WTC11 (cell line): Measurements from ENCODE around the gene CAB39. TPM values are rescaled to one million over a fixed set of nuclear protein-coding genes. Genes with fewer than 3 reads are reported as not detected.

Experiments
- ATAC-seq: fragments of 200-7000 bp; cut with Tn5 transposase; 2 replicates; pipeline ENCODE4 v1.10.0; 2021; ENCODE audit warnings: mild to moderate bottlenecking, moderate library complexity
- CTCF ChIA-PET: fragments of 300-600 bp; sonication (Branson Sonifier 250); formaldehyde crosslinking; loops from one replicate; lab custom pipeline; 2021; ENCODE audit warnings: antibody characterized with exemption; lab: Charles Lee
- POLR2A ChIA-PET: fragments of 350-600 bp; sonication (Branson Sonifier 250); formaldehyde crosslinking; loops from one replicate; lab custom pipeline; 2021; ENCODE audit warnings: antibody characterized with exemption; lab: Charles Lee
- DNase-seq: peaks from one replicate; pipeline ENCODE4 v3.0.0; 2021; ENCODE audit warnings: low spot score
- H3K27ac Mint-ChIP-seq: 2 replicates; pipeline ENCODE4 v1.8.0; 2021; ENCODE audit warnings: mixed read lengths
- H3K27me3 Mint-ChIP-seq: 2 replicates; pipeline ENCODE4 v1.8.0; 2021; ENCODE audit warnings: low read depth, mild to moderate bottlenecking, moderate library complexity, mixed read lengths
- H3K36me3 Mint-ChIP-seq: 2 replicates; pipeline ENCODE4 v1.8.0; 2021; ENCODE audit warnings: mixed read lengths
- H3K4me1 Mint-ChIP-seq: 2 replicates; pipeline ENCODE4 v1.8.0; 2022; ENCODE audit warnings: mixed read lengths
- H3K4me3 Mint-ChIP-seq: 2 replicates; pipeline ENCODE4 v1.8.0; 2021; ENCODE audit warnings: mild to moderate bottlenecking, moderate library complexity, mixed read lengths
- H3K9me3 Mint-ChIP-seq: 2 replicates; pipeline ENCODE4 v1.8.0; 2021; ENCODE audit warnings: mixed read lengths
- ATF1 ChIP-seq: sonication (generic); formaldehyde crosslinking; IDR thresholded peaks from 2 replicates; pipeline ENCODE4 v1.8.1; 2023; ENCODE audit warnings: mild to moderate bottlenecking, moderate library complexity, missing genetic modification reagents
- CREB1 ChIP-seq: sonication (generic); formaldehyde crosslinking; IDR thresholded peaks from 2 replicates; pipeline ENCODE4 v1.8.0; 2023; ENCODE audit warnings: mild to moderate bottlenecking, missing genetic modification reagents
- CREM ChIP-seq: sonication (generic); formaldehyde crosslinking; IDR thresholded peaks from 2 replicates; pipeline ENCODE4 v1.8.1; 2022; ENCODE audit warnings: mild to moderate bottlenecking, missing genetic modification reagents, moderate library complexity
- ETV6 ChIP-seq: sonication (generic); formaldehyde crosslinking; IDR thresholded peaks from 2 replicates; pipeline ENCODE4 v1.8.1; 2022; ENCODE audit warnings: mild to moderate bottlenecking, missing genetic modification reagents
- GABPB1 ChIP-seq: sonication (generic); formaldehyde crosslinking; IDR thresholded peaks from 2 replicates; pipeline ENCODE4 v1.8.1; 2023; ENCODE audit warnings: mild to moderate bottlenecking, missing genetic modification reagents
- IRF2 ChIP-seq: sonication (generic); formaldehyde crosslinking; IDR thresholded peaks from 2 replicates; pipeline ENCODE4 v1.8.0; 2022; ENCODE audit warnings: low read depth, missing genetic modification reagents, borderline replicate concordance
- JUN ChIP-seq: sonication (generic); formaldehyde crosslinking; IDR thresholded peaks from 2 replicates; pipeline ENCODE4 v1.8.0; 2023; ENCODE audit warnings: mild to moderate bottlenecking, missing genetic modification reagents
- MXD4 ChIP-seq: fragments of 250-450 bp; sonication (Bioruptor Pico); IDR thresholded peaks from 2 replicates; pipeline ENCODE4 v1.8.0; 2021; ENCODE audit warnings: mild to moderate bottlenecking, moderate library complexity, borderline replicate concordance
- MYBL2 ChIP-seq: sonication (generic); formaldehyde crosslinking; IDR thresholded peaks from 2 replicates; pipeline ENCODE4 v1.8.1; 2023; ENCODE audit warnings: mild to moderate bottlenecking, moderate library complexity, missing genetic modification reagents
- NR2C2 ChIP-seq: sonication (generic); formaldehyde crosslinking; IDR thresholded peaks from 2 replicates; pipeline ENCODE4 v1.8.0; 2022; ENCODE audit warnings: mild to moderate bottlenecking, missing genetic modification reagents
- NR3C1 ChIP-seq: sonication (generic); formaldehyde crosslinking; conservative IDR thresholded peaks from 2 replicates; pipeline ENCODE4 v1.8.1; 2023; ENCODE audit warnings: low read depth, mild to moderate bottlenecking, missing genetic modification reagents
- SMAD3 ChIP-seq: sonication (generic); formaldehyde crosslinking; IDR thresholded peaks from 2 replicates; pipeline ENCODE4 v1.8.0; 2022; ENCODE audit warnings: missing genetic modification reagents, mild to moderate bottlenecking, borderline replicate concordance
- ZNF121 ChIP-seq: sonication (generic); formaldehyde crosslinking; IDR thresholded peaks from 2 replicates; pipeline ENCODE4 v1.8.0; 2023; ENCODE audit warnings: missing genetic modification reagents
- ZNF138 ChIP-seq: sonication (generic); formaldehyde crosslinking; conservative IDR thresholded peaks from 2 replicates; pipeline ENCODE4 v1.8.1; 2022; ENCODE audit warnings: mild to moderate bottlenecking, moderate library complexity, missing genetic modification reagents
- total RNA-seq: library from RNA; stranded (reverse); gene quantifications from 3 replicates; pipeline ENCODE4 v1.2.3, GENCODE V29; 2021
- TF ChIP-seq, protein P1 (sequence below): fragments of 250-450 bp; sonication (Bioruptor Pico); IDR thresholded peaks from 2 replicates; pipeline ENCODE4 v1.9.0; 2021; ENCODE audit warnings: mild to moderate bottlenecking, borderline replicate concordance
- TF ChIP-seq, protein P2 (sequence below): sonication (generic); formaldehyde crosslinking; IDR thresholded peaks from 2 replicates; pipeline ENCODE4 v1.8.0; 2022; ENCODE audit warnings: mild to moderate bottlenecking, missing genetic modification reagents
- TF ChIP-seq, protein P3 (sequence below): sonication (generic); formaldehyde crosslinking; IDR thresholded peaks from 2 replicates; pipeline ENCODE4 v1.8.1; 2022; ENCODE audit warnings: mild to moderate bottlenecking, moderate library complexity, missing genetic modification reagents
- TF ChIP-seq, protein P4 (sequence below): sonication (generic); formaldehyde crosslinking; IDR thresholded peaks from 2 replicates; pipeline ENCODE4 v1.8.0; 2023; ENCODE audit warnings: missing genetic modification reagents
- TF ChIP-seq, protein P5 (sequence below): sonication (generic); formaldehyde crosslinking; IDR thresholded peaks from 2 replicates; pipeline ENCODE4 v1.8.1; 2023; ENCODE audit warnings: mild to moderate bottlenecking, missing genetic modification reagents
- TF ChIP-seq, protein P6 (sequence below): sonication (generic); formaldehyde crosslinking; IDR thresholded peaks from 2 replicates; pipeline ENCODE4 v1.8.1; 2022; ENCODE audit warnings: low read depth, missing genetic modification reagents, borderline replicate concordance
- TF ChIP-seq, protein P7 (sequence below): sonication (generic); formaldehyde crosslinking; IDR thresholded peaks from 2 replicates; pipeline ENCODE4 v1.8.1; 2022; ENCODE audit warnings: low read depth, mild to moderate bottlenecking, moderate library complexity, missing genetic modification reagents, borderline replicate concordance

Gene CAB39
- total RNA-seq, 1 experiment from 2014 or later, result 36.9 TPM

DNA sequence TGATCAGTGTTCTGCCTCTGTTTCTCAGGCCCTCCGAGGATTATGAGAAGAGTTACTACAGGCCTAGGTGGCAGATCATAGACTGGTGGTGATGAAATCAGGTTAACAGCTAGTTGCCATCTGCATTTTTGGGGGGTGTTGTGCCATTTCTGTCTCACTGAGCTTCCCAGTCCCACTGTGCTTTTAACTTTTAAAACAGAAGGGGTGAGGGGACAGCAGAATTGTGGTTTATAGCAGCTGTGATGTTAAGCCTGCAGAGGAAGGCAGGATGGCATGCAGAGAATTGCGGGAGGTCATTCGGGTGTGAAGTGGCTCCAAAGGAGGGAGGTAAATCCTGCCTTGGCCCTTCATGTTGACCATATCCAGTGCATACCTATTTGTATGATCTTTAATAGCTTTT lies 5.0 kb downstream of the CAB39 start (continued):
- TF ChIP-seq, protein P1, sequence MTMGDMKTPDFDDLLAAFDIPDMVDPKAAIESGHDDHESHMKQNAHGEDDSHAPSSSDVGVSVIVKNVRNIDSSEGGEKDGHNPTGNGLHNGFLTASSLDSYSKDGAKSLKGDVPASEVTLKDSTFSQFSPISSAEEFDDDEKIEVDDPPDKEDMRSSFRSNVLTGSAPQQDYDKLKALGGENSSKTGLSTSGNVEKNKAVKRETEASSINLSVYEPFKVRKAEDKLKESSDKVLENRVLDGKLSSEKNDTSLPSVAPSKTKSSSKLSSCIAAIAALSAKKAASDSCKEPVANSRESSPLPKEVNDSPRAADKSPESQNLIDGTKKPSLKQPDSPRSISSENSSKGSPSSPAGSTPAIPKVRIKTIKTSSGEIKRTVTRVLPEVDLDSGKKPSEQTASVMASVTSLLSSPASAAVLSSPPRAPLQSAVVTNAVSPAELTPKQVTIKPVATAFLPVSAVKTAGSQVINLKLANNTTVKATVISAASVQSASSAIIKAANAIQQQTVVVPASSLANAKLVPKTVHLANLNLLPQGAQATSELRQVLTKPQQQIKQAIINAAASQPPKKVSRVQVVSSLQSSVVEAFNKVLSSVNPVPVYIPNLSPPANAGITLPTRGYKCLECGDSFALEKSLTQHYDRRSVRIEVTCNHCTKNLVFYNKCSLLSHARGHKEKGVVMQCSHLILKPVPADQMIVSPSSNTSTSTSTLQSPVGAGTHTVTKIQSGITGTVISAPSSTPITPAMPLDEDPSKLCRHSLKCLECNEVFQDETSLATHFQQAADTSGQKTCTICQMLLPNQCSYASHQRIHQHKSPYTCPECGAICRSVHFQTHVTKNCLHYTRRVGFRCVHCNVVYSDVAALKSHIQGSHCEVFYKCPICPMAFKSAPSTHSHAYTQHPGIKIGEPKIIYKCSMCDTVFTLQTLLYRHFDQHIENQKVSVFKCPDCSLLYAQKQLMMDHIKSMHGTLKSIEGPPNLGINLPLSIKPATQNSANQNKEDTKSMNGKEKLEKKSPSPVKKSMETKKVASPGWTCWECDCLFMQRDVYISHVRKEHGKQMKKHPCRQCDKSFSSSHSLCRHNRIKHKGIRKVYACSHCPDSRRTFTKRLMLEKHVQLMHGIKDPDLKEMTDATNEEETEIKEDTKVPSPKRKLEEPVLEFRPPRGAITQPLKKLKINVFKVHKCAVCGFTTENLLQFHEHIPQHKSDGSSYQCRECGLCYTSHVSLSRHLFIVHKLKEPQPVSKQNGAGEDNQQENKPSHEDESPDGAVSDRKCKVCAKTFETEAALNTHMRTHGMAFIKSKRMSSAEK (CRISPR knock-in tag), result no peak

DNA sequence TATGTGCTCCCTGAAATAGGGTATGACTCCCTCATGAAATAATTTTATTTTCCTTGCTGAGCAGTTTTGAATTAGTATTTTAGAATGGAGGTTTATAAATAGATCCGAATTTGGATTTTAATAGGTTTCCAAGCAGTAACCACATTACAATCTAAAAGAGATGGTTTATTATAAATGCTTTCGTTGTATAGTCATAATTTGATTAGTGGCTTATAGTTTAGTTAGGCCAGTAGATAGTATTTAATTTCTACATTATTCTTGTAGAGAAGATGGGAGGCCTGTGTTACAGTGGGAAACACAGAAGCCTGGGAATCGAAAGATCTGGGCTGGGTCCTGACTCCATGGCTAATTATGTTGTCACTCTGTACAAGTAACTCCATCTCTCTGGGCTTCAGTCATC lies 6.7 kb downstream of the CAB39 start:
- Mint-ChIP-seq H3K9me3 (no peaks in the 10 kb centered on the region), H3K36me3 (peaks cover 9% of the 10 kb centered on the region), H3K27me3 (no peaks in the 10 kb centered on the region), H3K4me3 (no peak overlapping the region), H3K4me1 (peaks cover 74% of the 10 kb centered on the region), H3K27ac (peak overlapping the region; percentile 97; the same call in 1 of the 2 replicates)
- ChIA-PET POLR2A (no interaction called here), CTCF (no interaction called here)
- DNase-seq (no peak), ATAC-seq (no peak)
- TF ChIP-seq, protein P2, sequence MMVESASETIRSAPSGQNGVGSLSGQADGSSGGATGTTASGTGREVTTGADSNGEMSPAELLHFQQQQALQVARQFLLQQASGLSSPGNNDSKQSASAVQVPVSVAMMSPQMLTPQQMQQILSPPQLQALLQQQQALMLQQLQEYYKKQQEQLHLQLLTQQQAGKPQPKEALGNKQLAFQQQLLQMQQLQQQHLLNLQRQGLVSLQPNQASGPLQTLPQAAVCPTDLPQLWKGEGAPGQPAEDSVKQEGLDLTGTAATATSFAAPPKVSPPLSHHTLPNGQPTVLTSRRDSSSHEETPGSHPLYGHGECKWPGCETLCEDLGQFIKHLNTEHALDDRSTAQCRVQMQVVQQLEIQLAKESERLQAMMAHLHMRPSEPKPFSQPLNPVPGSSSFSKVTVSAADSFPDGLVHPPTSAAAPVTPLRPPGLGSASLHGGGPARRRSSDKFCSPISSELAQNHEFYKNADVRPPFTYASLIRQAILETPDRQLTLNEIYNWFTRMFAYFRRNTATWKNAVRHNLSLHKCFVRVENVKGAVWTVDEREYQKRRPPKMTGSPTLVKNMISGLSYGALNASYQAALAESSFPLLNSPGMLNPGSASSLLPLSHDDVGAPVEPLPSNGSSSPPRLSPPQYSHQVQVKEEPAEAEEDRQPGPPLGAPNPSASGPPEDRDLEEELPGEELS (CRISPR knock-in tag), result no peak

DNA sequence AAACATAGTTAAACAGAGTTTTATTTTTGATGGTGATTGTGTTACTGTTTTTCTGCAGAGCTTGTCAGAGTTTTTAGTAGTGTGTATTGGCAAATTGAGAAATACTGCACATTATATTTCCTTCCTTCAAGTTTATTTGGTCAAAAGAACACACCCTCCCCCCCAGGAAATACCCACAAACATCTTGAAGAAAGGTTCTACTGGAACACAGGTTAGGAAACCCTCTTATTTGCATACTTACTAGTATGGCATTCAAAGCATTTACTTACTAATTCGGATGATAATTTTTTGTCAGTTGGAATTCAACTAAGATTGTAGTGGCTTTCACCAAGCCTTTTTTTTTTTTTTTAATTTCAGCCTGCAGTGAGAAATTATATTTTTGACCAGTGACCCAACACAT lies 9.1 kb downstream of the CAB39 start:
- Mint-ChIP-seq H3K4me1 (peaks cover 79% of the 10 kb centered on the region), H3K36me3 (peaks cover 4% of the 10 kb centered on the region), H3K27me3 (no peaks in the 10 kb centered on the region), H3K4me3 (peak overlapping the region; percentile 43), H3K9me3 (no peaks in the 10 kb centered on the region), H3K27ac (peak overlapping the region; percentile 97)
- ATAC-seq (0 out of 2 replicates have a peak, but pooled peaks have one; percentile 17), DNase-seq (no peak)
- POLR2A ChIA-PET, result no interaction called here
- CTCF ChIA-PET, result interaction anchor here (1.6 kb wide), 1 partner anchor 9 kb away, joined by 4 read pairs; the partner anchor contains the start of gene CAB39
- no peak for TF ChIP-seq ZNF121 (CRISPR knock-in tag)
- TF ChIP-seq, protein P3, sequence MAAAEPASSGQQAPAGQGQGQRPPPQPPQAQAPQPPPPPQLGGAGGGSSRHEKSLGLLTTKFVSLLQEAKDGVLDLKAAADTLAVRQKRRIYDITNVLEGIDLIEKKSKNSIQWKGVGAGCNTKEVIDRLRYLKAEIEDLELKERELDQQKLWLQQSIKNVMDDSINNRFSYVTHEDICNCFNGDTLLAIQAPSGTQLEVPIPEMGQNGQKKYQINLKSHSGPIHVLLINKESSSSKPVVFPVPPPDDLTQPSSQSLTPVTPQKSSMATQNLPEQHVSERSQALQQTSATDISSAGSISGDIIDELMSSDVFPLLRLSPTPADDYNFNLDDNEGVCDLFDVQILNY (CRISPR knock-in tag), result no peak
- TF ChIP-seq ATF1, result no peak
- no peak for TF ChIP-seq CREM (CRISPR knock-in tag)
- TF ChIP-seq CREB1 (CRISPR knock-in tag), result no peak
- TF ChIP-seq NR3C1 (CRISPR knock-in tag), result no peak
- TF ChIP-seq, protein P4, sequence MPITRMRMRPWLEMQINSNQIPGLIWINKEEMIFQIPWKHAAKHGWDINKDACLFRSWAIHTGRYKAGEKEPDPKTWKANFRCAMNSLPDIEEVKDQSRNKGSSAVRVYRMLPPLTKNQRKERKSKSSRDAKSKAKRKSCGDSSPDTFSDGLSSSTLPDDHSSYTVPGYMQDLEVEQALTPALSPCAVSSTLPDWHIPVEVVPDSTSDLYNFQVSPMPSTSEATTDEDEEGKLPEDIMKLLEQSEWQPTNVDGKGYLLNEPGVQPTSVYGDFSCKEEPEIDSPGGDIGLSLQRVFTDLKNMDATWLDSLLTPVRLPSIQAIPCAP (CRISPR knock-in tag), result no peak
- TF ChIP-seq ZNF138 (CRISPR knock-in tag), result no peak
- no peak for TF ChIP-seq MXD4 (CRISPR knock-in tag)
- no peak for TF ChIP-seq JUN (CRISPR knock-in tag)
- TF ChIP-seq, protein P5, sequence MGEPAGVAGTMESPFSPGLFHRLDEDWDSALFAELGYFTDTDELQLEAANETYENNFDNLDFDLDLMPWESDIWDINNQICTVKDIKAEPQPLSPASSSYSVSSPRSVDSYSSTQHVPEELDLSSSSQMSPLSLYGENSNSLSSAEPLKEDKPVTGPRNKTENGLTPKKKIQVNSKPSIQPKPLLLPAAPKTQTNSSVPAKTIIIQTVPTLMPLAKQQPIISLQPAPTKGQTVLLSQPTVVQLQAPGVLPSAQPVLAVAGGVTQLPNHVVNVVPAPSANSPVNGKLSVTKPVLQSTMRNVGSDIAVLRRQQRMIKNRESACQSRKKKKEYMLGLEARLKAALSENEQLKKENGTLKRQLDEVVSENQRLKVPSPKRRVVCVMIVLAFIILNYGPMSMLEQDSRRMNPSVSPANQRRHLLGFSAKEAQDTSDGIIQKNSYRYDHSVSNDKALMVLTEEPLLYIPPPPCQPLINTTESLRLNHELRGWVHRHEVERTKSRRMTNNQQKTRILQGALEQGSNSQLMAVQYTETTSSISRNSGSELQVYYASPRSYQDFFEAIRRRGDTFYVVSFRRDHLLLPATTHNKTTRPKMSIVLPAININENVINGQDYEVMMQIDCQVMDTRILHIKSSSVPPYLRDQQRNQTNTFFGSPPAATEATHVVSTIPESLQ (CRISPR knock-in tag), result no peak
- TF ChIP-seq, protein P6, sequence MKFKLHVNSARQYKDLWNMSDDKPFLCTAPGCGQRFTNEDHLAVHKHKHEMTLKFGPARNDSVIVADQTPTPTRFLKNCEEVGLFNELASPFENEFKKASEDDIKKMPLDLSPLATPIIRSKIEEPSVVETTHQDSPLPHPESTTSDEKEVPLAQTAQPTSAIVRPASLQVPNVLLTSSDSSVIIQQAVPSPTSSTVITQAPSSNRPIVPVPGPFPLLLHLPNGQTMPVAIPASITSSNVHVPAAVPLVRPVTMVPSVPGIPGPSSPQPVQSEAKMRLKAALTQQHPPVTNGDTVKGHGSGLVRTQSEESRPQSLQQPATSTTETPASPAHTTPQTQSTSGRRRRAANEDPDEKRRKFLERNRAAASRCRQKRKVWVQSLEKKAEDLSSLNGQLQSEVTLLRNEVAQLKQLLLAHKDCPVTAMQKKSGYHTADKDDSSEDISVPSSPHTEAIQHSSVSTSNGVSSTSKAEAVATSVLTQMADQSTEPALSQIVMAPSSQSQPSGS, result no peak
- no peak for TF ChIP-seq NR2C2
- TF ChIP-seq GABPB1 (CRISPR knock-in tag), result no peak
- TF ChIP-seq SMAD3 (CRISPR knock-in tag), result no peak
- TF ChIP-seq MYBL2 (CRISPR knock-in tag), result no peak
- TF ChIP-seq, protein P7, sequence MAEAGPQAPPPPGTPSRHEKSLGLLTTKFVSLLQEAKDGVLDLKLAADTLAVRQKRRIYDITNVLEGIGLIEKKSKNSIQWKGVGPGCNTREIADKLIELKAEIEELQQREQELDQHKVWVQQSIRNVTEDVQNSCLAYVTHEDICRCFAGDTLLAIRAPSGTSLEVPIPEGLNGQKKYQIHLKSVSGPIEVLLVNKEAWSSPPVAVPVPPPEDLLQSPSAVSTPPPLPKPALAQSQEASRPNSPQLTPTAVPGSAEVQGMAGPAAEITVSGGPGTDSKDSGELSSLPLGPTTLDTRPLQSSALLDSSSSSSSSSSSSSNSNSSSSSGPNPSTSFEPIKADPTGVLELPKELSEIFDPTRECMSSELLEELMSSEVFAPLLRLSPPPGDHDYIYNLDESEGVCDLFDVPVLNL (CRISPR knock-in tag), result no peak
- no peak for TF ChIP-seq ETV6 (CRISPR knock-in tag)
- no peak for TF ChIP-seq IRF2
